Measurements from ENCODE around the gene CDH4. TPM values are rescaled to one million over a fixed set of nuclear protein-coding genes. Genes with fewer than 3 reads are reported as not detected.

Gene CDH4
- total RNA-seq, 4 donors from 2014 or later, result not detected

DNA sequence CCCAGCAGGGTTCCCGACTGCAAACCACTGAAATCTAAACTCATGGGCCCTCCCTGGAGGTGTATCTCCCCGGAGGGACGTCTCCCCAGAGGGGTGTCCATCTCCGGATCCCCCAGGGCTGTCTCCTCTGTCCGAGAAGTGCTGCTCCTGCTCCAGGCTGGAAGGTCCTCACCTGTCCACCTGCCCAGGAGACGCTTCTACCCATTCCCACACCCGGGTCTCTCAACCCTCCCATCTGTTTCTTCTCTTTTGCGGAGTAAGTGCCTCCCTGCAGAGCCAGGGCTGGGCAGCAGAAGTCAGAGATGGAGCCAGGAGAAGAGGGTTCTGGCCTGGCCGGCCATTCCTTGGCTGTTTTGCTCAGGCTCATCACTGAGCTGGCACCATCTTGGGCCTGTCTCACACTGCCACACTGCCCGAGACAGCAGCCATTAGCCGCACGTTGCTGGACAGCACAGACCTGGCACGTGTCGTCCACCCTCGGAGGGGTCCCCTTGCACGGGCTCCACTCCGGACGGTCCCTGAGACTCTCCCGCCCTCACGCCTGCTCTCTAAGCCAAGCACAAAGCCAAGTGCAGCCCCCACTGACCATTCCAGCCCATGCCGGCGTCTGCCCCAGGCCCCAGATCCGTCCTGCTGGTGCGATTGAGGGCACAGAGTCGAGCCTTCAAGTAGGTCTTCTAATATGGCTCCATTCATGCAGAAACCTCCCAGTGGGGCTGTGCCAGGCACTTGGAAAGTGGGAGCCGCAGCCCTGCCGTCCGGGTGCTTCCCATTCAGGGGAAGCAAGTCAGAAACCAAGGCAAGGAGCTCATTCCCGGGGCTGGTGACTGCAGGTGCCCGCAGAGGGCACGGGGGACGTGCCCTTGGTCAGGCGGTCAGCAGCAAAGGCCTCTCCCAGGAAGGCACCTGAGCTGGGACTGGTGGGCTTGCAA, 445.9 kb downstream of the CDH4 start:
- intact Hi-C loops (cut with DNase I; ENCODE audit: low total_unique reads) (no loop called here), in situ Hi-C loops (cut with MboI; ENCODE audit: low pct_ligation_motif_present in 1 of 4, low pct_unique_long_range_greater_than_20kb in 1 of 4, low sequenced_read_pairs in 3 of 4) (no loop called here)
- TF ChIP-seq POLR2AphosphoS5 (IDR thresholded peaks at IDR 0.05), result no peak
- TF ChIP-seq POLR2A (IDR thresholded peaks at IDR 0.05), result no peak
- TF ChIP-seq, protein P1, sequence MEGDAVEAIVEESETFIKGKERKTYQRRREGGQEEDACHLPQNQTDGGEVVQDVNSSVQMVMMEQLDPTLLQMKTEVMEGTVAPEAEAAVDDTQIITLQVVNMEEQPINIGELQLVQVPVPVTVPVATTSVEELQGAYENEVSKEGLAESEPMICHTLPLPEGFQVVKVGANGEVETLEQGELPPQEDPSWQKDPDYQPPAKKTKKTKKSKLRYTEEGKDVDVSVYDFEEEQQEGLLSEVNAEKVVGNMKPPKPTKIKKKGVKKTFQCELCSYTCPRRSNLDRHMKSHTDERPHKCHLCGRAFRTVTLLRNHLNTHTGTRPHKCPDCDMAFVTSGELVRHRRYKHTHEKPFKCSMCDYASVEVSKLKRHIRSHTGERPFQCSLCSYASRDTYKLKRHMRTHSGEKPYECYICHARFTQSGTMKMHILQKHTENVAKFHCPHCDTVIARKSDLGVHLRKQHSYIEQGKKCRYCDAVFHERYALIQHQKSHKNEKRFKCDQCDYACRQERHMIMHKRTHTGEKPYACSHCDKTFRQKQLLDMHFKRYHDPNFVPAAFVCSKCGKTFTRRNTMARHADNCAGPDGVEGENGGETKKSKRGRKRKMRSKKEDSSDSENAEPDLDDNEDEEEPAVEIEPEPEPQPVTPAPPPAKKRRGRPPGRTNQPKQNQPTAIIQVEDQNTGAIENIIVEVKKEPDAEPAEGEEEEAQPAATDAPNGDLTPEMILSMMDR (IDR thresholded peaks at IDR 0.05), result no peak
- no peak for TF ChIP-seq EP300 (IDR thresholded peaks at IDR 0.05; ENCODE audit: low read depth)

DNA sequence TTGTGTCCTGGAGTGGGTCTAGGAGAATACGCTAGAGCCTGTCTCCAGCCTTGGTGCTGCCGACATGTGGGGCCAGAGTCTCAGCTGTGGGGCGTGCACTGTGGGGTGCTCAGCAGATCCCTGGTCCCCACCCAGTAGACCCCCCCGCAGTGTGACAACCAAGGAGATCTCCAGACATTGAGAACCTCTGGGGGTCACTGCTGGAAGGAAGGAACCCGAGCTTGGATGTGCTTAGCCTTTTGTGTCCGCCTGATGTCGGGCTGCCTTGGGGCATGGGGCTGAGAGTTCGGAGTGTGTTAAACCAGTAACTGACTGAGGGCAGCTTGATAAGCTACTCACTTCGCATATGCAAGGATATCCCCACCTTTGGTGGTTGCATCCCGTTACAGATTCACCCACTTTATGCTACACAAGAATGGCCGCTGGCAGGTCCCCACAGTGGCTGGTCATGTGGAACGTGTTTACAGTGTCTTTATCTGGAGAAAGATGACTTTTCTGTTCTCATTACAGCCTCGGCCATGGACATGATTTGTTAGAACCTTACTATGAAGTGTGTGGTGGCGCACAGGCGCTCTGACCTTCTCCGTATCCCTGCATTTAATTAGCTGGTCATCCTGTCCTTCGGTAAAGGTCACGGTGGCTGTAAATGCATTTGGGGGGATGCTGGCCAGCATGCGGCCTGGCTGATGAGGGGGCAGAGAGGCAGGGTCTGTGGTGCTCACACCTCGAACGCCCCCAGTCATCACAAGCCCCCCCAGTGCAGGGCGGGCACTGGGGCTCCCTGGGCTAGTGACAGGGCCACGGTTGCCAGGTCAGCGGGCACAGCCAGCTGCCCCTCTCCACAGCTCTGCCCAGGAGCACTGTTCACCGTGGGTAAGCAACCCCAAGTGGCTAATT, 446.8 kb downstream of the CDH4 start:
- TF ChIP-seq POLR2AphosphoS5 (IDR thresholded peaks at IDR 0.05) (no peak), POLR2A (IDR thresholded peaks at IDR 0.05) (no peak), EP300 (IDR thresholded peaks at IDR 0.05; ENCODE audit: low read depth) (no peak)
- TF ChIP-seq, protein P1 (IDR thresholded peaks at IDR 0.05), result no peak
- DNase-seq, result no peak
- Histone ChIP-seq H3K27ac (no peak overlapping the region), H3K4me1 (no peaks in the 10 kb centered on the region), H3K27me3 (no peaks in the 10 kb centered on the region), H3K9me3 (no peaks in the 10 kb centered on the region), H3K4me3 (no peak overlapping the region), H3K36me3 (no peaks in the 10 kb centered on the region)
- WGBS, 2 donors (ENCODE audit: low coverage in 1 of 2), result 79 to 82% methylated on average over 5 to 24 of the region's 25 CpGs
- intact Hi-C loops (cut with DNase I; ENCODE audit: low total_unique reads), result no loop called here
- in situ Hi-C loops (cut with MboI; ENCODE audit: low pct_ligation_motif_present in 1 of 4, low pct_unique_long_range_greater_than_20kb in 1 of 4, low sequenced_read_pairs in 3 of 4), result no loop called here

More for the DNA sequence above, 445.9 kb downstream of the CDH4 start:
- Histone ChIP-seq H3K4me3 (no peak overlapping the region), H3K36me3 (no peaks in the 10 kb centered on the region), H3K27me3 (no peaks in the 10 kb centered on the region), H3K4me1 (no peaks in the 10 kb centered on the region), H3K9me3 (no peaks in the 10 kb centered on the region), H3K27ac (no peak overlapping the region)
- 83 to 88% methylated on average over 5 to 29 of the region's 33 CpGs for WGBS, 2 donors (ENCODE audit: low coverage in 1 of 2)
- no peak for DNase-seq

GRCh38 chr20:61699495-61700374, 447.7 kb downstream of the CDH4 start:
- H3K9me3 ChIP-seq, result no peaks in the 10 kb centered on the region
- intact Hi-C loops (cut with DNase I; ENCODE audit: low total_unique reads), result no loop called here
- DNase-seq, result no peak
- H3K27ac ChIP-seq, result no peak overlapping the region
- H3K4me3 ChIP-seq, result no peak overlapping the region
- no peaks in the 10 kb centered on the region for H3K27me3 ChIP-seq
- in situ Hi-C loops (cut with MboI; ENCODE audit: low pct_ligation_motif_present in 1 of 4, low pct_unique_long_range_greater_than_20kb in 1 of 4, low sequenced_read_pairs in 3 of 4), result no loop called here
- H3K4me1 ChIP-seq, result no peaks in the 10 kb centered on the region
- TF ChIP-seq EP300 (IDR thresholded peaks at IDR 0.05; ENCODE audit: low read depth) (no peak), POLR2A (IDR thresholded peaks at IDR 0.05) (no peak), POLR2AphosphoS5 (IDR thresholded peaks at IDR 0.05) (no peak)
- TF ChIP-seq, protein P1 (IDR thresholded peaks at IDR 0.05), result no peak
- WGBS, 2 donors (ENCODE audit: low coverage in 1 of 2), result 43 to 81% methylated on average over 4 to 31 of the region's 31 CpGs
- no peaks in the 10 kb centered on the region for H3K36me3 ChIP-seq
